D721Med (cell line): ENCODE results near the gene MINDY4.

Experiments used
- DNase-seq: peaks from one replicate; pipeline ENCODE4 v3.0.0; 2011; ENCODE audit warnings: low spot score; ENCODE audit not compliant: insufficient read length
- FAIRE-seq: peaks from 2 replicates; lab custom pipeline; 2011; peaks lifted over from hg19 to GRCh38; lab: Jason Lieb, UNC
- CTCF ChIP-seq: IDR thresholded peaks from 2 replicates; pipeline ENCODE4 v1.5.1; 2012; ENCODE audit warnings: mild to moderate bottlenecking, control low read depth; ENCODE audit not compliant: insufficient read depth; ENCODE audit errors: missing control alignments

Gene MINDY4

GRCh38 chr7:30913821-30914515 is 142.8 kb downstream of the MINDY4 start:
- no peak for TF ChIP-seq CTCF
- DNase-seq (no peak), FAIRE-seq (no peak)

- DNase-seq, result no peak
- FAIRE-seq, result no peak
- TF ChIP-seq CTCF, result no peak
These were observed 143.4 kb downstream of the MINDY4 start for GRCh38 chr7:30914596-30914995.

DNA sequence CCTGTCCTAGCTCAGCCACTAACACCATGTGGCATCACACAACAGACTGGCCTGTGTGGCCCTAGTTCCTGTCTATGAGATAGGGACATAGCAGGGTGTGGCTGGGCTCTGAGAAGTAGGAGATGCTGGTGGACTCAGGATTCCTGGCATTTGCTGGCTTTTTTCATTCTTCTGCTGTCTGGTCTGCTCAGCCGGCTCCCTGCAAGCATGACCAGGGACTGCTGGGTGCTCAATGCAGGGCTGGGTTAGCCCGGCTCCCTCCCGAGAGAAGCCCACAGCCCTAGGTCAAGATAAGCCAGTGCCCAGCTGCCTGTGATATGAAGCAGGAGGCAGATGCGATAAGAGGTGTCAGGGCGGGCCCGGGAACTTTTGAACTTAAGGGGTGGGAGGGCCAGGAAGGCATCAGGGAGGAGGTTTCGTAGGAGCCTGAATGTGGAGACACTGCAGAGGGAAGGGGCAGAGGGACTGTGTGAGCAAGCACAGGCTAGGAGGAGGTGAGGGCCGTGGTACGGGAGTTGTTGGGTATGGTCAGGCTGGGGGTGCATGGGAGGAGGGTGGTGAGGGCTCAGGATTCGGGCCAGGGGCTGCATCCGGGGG is 143.9 kb downstream of the MINDY4 start:
- DNase-seq (no peak), FAIRE-seq (no peak)
- no peak for TF ChIP-seq CTCF

- DNase-seq (no peak), FAIRE-seq (no peak)
- TF ChIP-seq CTCF, result no peak
These were observed 144.5 kb downstream of the MINDY4 start for GRCh38 chr7:30915751-30916150.

- TF ChIP-seq CTCF, result no peak
- DNase-seq (no peak), FAIRE-seq (no peak)
These were observed 145.0 kb downstream of the MINDY4 start for GRCh38 chr7:30916255-30916654.

GRCh38 chr7:30916767-30917166 is 145.6 kb downstream of the MINDY4 start:
- no peak for DNase-seq
- FAIRE-seq, result no peak
- TF ChIP-seq CTCF, result no peak
